ENCODE results near the gene TJP1.

The TJP1 gene

DNA sequence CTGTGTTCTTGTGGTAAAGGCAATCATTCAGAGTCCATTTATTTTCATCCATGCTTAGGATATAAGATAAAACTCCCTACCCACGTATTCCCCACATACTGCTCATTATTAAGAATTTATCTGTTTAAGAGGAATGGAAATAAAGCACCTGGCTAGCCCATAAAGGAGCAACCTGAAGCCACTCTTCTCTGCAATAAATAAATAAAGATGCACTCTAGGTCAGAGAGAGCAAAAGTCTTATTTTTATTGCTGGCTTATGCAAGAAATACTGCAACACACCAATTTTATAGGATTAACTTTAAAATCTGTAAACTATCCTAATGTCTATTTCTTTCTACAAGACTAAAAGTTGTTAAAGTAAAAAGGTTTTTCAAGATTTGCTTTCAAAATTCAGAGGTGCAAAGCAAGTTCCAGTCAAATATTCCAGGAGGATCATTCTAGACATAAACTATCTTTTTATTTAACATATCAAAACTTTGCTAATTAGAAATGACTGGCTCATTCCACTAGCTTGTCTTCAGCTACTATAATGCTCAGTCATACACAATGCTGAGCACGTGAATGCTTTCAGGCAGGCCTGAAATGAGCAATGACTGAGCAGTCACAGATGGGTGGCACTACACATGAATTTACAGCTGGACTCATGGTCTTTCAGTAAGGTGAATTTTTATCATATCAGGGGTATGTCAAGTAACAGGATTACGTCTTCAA, 7.1 kb downstream of the TJP1 start:
- no peaks in the 10 kb centered on the region for H3K36me3 ChIP-seq (ENCODE audit: control insufficient read depth, insufficient read depth, low read length, severe bottlenecking)
- H3K9ac ChIP-seq (ENCODE audit: low read length), result no peak overlapping the region
- H3K4me1 ChIP-seq (ENCODE audit: control insufficient read depth, insufficient read depth, low read length), result peaks cover 23% of the 10 kb centered on the region
- no peaks in the 10 kb centered on the region for H3K9me3 ChIP-seq (ENCODE audit: control insufficient read depth, low read length)
- H3K27me3 ChIP-seq (replicated peaks; ENCODE audit: control insufficient read depth, insufficient read depth, low read length), result no peaks in the 10 kb centered on the region
- DNase-seq (ENCODE audit: low read depth), result peak; percentile 51
- H3K4me3 ChIP-seq (ENCODE audit: low read length), result no peak overlapping the region

DNA sequence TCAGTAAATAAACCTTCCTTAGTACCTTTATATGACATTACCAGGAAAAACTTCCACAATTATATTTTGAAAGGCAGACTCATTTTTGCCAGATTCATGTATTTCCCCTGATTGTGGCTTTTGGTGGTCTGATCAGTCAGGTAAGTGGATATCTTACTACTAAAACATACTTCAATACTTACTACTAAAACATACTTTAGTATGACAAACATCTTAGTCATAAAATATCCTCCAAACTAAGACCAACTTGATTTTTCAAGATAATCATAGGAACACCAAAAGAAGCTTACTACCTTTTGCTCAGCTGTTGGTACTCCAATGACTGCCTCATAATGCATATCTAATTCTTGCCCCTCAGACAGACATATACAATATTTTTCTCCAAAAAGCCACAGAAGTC, 9.3 kb downstream of the TJP1 start:
- Histone ChIP-seq H3K36me3 (ENCODE audit: control insufficient read depth, insufficient read depth, low read length, severe bottlenecking) (no peaks in the 10 kb centered on the region), H3K4me1 (ENCODE audit: control insufficient read depth, insufficient read depth, low read length) (peaks cover 18% of the 10 kb centered on the region), H3K9ac (ENCODE audit: low read length) (no peak overlapping the region), H3K9me3 (ENCODE audit: control insufficient read depth, low read length) (no peaks in the 10 kb centered on the region), H3K27me3 (replicated peaks; ENCODE audit: control insufficient read depth, insufficient read depth, low read length) (no peaks in the 10 kb centered on the region), H3K4me3 (ENCODE audit: low read length) (no peak overlapping the region)
- DNase-seq (ENCODE audit: low read depth), result no peak

- H3K4me1 ChIP-seq (ENCODE audit: control insufficient read depth, insufficient read depth, low read length), result peaks cover 18% of the 10 kb centered on the region
- H3K4me3 ChIP-seq (ENCODE audit: low read length), result no peak overlapping the region
- peak; percentile 44 for DNase-seq (ENCODE audit: low read depth)
- no peaks in the 10 kb centered on the region for H3K9me3 ChIP-seq (ENCODE audit: control insufficient read depth, low read length)
- no peaks in the 10 kb centered on the region for H3K27me3 ChIP-seq (replicated peaks; ENCODE audit: control insufficient read depth, insufficient read depth, low read length)
- no peaks in the 10 kb centered on the region for H3K36me3 ChIP-seq (ENCODE audit: control insufficient read depth, insufficient read depth, low read length, severe bottlenecking)
- no peak overlapping the region for H3K9ac ChIP-seq (ENCODE audit: low read length)
Observed at GRCh38 chr15:29812384-29812694, 9.9 kb downstream of the TJP1 start.

GRCh38 chr15:29811691-29812383, 10.4 kb downstream of the TJP1 start:
- peaks cover 18% of the 10 kb centered on the region for H3K4me1 ChIP-seq (ENCODE audit: control insufficient read depth, insufficient read depth, low read length)
- H3K9me3 ChIP-seq (ENCODE audit: control insufficient read depth, low read length), result no peaks in the 10 kb centered on the region
- no peak for DNase-seq (ENCODE audit: low read depth)
- no peak overlapping the region for H3K9ac ChIP-seq (ENCODE audit: low read length)
- no peak overlapping the region for H3K4me3 ChIP-seq (ENCODE audit: low read length)
- H3K36me3 ChIP-seq (ENCODE audit: control insufficient read depth, insufficient read depth, low read length, severe bottlenecking), result no peaks in the 10 kb centered on the region
- no peaks in the 10 kb centered on the region for H3K27me3 ChIP-seq (replicated peaks; ENCODE audit: control insufficient read depth, insufficient read depth, low read length)

GRCh38 chr15:29805708-29806104, 16.6 kb downstream of the TJP1 start:
- Histone ChIP-seq H3K4me3 (ENCODE audit: low read length) (no peak overlapping the region), H3K36me3 (ENCODE audit: control insufficient read depth, insufficient read depth, low read length, severe bottlenecking) (no peaks in the 10 kb centered on the region), H3K9ac (ENCODE audit: low read length) (no peak overlapping the region), H3K9me3 (ENCODE audit: control insufficient read depth, low read length) (no peaks in the 10 kb centered on the region), H3K27me3 (replicated peaks; ENCODE audit: control insufficient read depth, insufficient read depth, low read length) (no peaks in the 10 kb centered on the region), H3K4me1 (ENCODE audit: control insufficient read depth, insufficient read depth, low read length) (peaks cover 17% of the 10 kb centered on the region)
- DNase-seq (ENCODE audit: low read depth), result no peak

DNA sequence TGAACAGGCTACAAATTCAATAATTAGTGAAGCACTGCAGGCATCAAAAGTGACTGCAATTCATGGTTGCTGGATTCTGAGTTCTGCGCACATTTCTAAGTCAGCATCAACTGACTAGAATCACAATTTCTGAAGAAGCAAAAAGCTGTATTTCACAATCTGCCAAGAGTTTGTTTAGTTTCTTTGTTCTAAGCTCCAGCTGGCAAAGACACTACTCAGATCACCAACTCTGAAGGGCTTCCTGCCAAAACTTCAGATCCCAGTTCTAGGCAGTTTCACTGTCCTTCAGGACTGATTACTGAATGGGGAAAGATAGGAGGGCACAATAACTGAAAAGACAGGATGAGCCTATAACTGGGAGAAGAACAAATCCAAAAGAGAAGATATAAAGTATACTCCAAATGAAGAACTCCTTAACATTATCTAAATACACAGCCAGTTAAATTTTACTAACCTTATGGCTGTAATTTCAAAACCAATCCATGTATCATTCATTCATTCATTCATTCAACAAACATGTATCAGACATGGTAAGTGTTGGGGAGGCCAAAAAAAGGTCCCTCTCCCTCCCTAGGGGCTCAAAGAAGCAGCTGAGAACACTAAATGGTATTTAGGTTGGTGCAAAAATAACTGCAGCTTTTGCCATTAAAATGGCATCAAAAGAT, 17.1 kb downstream of the TJP1 start:
- Histone ChIP-seq H3K9me3 (ENCODE audit: control insufficient read depth, low read length) (no peaks in the 10 kb centered on the region), H3K27me3 (replicated peaks; ENCODE audit: control insufficient read depth, insufficient read depth, low read length) (no peaks in the 10 kb centered on the region), H3K9ac (ENCODE audit: low read length) (no peak overlapping the region), H3K4me3 (ENCODE audit: low read length) (no peak overlapping the region), H3K4me1 (ENCODE audit: control insufficient read depth, insufficient read depth, low read length) (peaks cover 17% of the 10 kb centered on the region), H3K36me3 (ENCODE audit: control insufficient read depth, insufficient read depth, low read length, severe bottlenecking) (no peaks in the 10 kb centered on the region)
- DNase-seq (ENCODE audit: low read depth), result peak; percentile 91

DNA sequence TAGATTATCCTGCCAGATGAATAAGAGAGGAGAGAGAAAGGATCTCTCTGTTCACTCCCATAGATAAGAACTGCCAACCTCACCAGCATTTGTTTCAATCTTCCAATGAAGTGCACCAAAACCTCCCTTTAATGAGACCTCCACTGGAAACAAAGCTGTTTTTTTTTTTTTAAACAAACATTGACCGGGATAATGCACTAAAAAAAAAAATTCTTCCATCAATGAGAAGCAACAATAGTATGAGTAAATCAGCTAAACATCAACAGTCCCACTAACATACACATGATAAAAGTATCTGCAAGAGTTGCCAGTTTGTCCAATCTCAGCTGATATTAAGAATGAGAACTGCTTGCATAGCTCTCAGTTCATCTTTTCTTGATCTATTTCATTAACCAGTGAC, 19.9 kb downstream of the TJP1 start:
- no peaks in the 10 kb centered on the region for H3K27me3 ChIP-seq (replicated peaks; ENCODE audit: control insufficient read depth, insufficient read depth, low read length)
- DNase-seq (ENCODE audit: low read depth), result no peak

DNA sequence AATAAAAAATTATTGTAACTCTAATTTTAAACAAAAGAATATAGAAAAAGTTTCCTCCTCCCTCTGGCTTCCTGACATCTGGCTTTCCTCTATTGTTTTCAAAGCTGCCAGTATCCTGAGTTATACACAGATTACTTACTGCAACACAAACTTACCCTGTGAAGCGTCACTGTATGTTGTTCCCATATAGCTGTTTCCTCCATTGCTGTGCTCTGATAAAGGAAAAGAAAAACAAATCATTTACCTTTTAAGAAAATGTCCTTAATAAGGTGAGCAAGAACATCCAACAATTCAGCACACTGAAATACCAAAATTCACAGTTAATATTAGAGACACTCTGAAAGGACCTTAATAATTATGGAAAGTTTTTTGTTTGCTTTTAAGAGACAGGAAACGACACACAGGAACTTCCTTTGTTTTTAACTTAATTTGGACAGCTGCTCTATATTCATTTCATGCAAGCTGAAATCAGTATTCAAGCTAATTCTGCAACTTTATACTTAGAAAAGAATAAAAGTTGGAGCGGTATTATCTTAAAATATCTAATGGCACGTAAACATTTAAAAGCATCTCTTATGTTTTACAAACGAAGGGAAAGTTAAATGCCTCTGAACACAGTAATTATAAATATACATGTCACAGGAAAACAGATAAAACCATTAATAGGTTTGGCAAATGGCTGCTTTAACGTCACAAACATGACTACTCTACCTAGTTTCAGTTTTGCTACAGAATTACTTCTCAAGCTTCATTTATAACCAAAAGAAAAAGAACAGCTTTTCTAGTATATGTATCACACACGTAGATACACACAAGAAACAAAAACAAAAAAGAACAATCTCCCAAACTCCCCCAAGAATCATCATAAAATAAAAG, 21.5 kb downstream of the TJP1 start:
- DNase-seq (ENCODE audit: low read depth), result no peak
- Histone ChIP-seq H3K4me3 (ENCODE audit: low read length) (no peak overlapping the region), H3K4me1 (ENCODE audit: control insufficient read depth, insufficient read depth, low read length) (peaks cover 17% of the 10 kb centered on the region), H3K36me3 (ENCODE audit: control insufficient read depth, insufficient read depth, low read length, severe bottlenecking) (peaks cover 6% of the 10 kb centered on the region), H3K9ac (ENCODE audit: low read length) (no peak overlapping the region), H3K27me3 (replicated peaks; ENCODE audit: control insufficient read depth, insufficient read depth, low read length) (no peaks in the 10 kb centered on the region), H3K9me3 (ENCODE audit: control insufficient read depth, low read length) (no peaks in the 10 kb centered on the region)

More for the DNA sequence above, 19.9 kb downstream of the TJP1 start:
- Histone ChIP-seq H3K4me1 (ENCODE audit: control insufficient read depth, insufficient read depth, low read length) (peaks cover 17% of the 10 kb centered on the region), H3K9me3 (ENCODE audit: control insufficient read depth, low read length) (no peaks in the 10 kb centered on the region), H3K9ac (ENCODE audit: low read length) (no peak overlapping the region), H3K36me3 (ENCODE audit: control insufficient read depth, insufficient read depth, low read length, severe bottlenecking) (peaks cover 6% of the 10 kb centered on the region), H3K4me3 (ENCODE audit: low read length) (no peak overlapping the region)

DNA sequence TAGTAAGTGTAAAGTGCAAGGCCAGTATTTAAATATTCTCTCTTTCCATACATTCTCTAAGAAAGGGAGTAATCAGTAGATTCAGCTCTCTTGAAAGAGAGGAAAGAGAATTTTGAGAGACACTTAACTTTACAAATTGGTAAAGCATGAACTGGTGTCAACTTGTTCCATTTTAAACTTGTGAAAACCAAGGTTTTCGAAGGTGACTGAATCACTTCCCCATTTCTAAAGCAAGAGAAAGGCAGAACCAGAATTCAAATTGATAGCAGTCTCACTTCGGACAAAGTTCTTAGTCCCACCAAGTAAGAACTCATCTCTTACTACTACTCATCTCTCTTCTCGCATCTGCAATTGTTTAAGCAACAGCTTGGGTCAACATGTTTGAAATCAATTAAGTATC, 22.4 kb downstream of the TJP1 start:
- Histone ChIP-seq H3K4me3 (ENCODE audit: low read length) (no peak overlapping the region), H3K9ac (ENCODE audit: low read length) (no peak overlapping the region), H3K4me1 (ENCODE audit: control insufficient read depth, insufficient read depth, low read length) (peaks cover 9% of the 10 kb centered on the region), H3K9me3 (ENCODE audit: control insufficient read depth, low read length) (no peaks in the 10 kb centered on the region), H3K27me3 (replicated peaks; ENCODE audit: control insufficient read depth, insufficient read depth, low read length) (no peaks in the 10 kb centered on the region), H3K36me3 (ENCODE audit: control insufficient read depth, insufficient read depth, low read length, severe bottlenecking) (peaks cover 6% of the 10 kb centered on the region)
- DNase-seq (ENCODE audit: low read depth), result no peak

DNA sequence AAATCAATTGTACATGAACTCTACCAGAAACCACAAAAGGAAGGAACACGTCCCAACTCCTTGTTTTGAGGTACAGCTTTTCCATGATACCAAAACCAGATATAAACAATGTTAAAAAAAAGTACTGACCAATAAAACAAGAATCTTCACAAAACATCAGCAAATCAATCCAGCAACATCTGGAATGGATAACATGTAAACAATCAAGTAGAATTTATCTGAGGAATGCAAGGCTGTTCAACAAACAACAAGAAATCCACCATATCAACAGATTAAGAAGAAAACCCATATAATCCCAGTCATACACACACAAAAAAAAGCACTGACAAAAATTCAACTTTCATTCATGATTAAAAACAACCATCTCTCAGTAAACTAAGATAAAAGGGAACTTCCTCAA, 26.7 kb downstream of the TJP1 start:
- Histone ChIP-seq H3K9me3 (ENCODE audit: control insufficient read depth, low read length) (no peaks in the 10 kb centered on the region), H3K4me3 (ENCODE audit: low read length) (no peak overlapping the region), H3K36me3 (ENCODE audit: control insufficient read depth, insufficient read depth, low read length, severe bottlenecking) (peaks cover 19% of the 10 kb centered on the region), H3K9ac (ENCODE audit: low read length) (no peak overlapping the region), H3K27me3 (replicated peaks; ENCODE audit: control insufficient read depth, insufficient read depth, low read length) (no peaks in the 10 kb centered on the region), H3K4me1 (ENCODE audit: control insufficient read depth, insufficient read depth, low read length) (peaks cover 8% of the 10 kb centered on the region)
- DNase-seq (ENCODE audit: low read depth), result peak; percentile 31
